Measurements from ENCODE around the gene DCANP1.

DCANP1 gene

GRCh38 chr5:135477613-135478066 is 30.5 kb upstream of the DCANP1 start:
- no peak overlapping the region for H3K4me3 ChIP-seq (ENCODE audit: low read depth, low read length)
- TF ChIP-seq CTCF (IDR thresholded peaks at IDR 0.05; ENCODE audit: low read depth, low read length) = no peak

- TF ChIP-seq CTCF (IDR thresholded peaks at IDR 0.05; ENCODE audit: low read depth, low read length) = no peak
Observed at GRCh38 chr5:135476615-135477581, 29.8 kb upstream of the DCANP1 start.

GRCh38 chr5:135473956-135474670 is 27.0 kb upstream of the DCANP1 start:
- TF ChIP-seq CTCF (IDR thresholded peaks at IDR 0.05; ENCODE audit: low read depth, low read length) = no peak
- no peak overlapping the region for H3K4me3 ChIP-seq (ENCODE audit: low read depth, low read length)

More at GRCh38 chr5:135476615-135477581, 29.8 kb upstream of the DCANP1 start:
- no peak overlapping the region for H3K4me3 ChIP-seq (ENCODE audit: low read depth, low read length)

GRCh38 chr5:135472141-135472540 is 25.0 kb upstream of the DCANP1 start:
- H3K4me3 ChIP-seq (ENCODE audit: low read depth, low read length) = no peak overlapping the region
- TF ChIP-seq CTCF (IDR thresholded peaks at IDR 0.05; ENCODE audit: low read depth, low read length) = no peak

- TF ChIP-seq CTCF (IDR thresholded peaks at IDR 0.05; ENCODE audit: low read depth, low read length) = no peak
Observed at GRCh38 chr5:135471726-135472125, 24.6 kb upstream of the DCANP1 start.

GRCh38 chr5:135469911-135470310 is 22.8 kb upstream of the DCANP1 start:
- no peak for TF ChIP-seq CTCF (IDR thresholded peaks at IDR 0.05; ENCODE audit: low read depth, low read length)
- no peak overlapping the region for H3K4me3 ChIP-seq (ENCODE audit: low read depth, low read length)

More at GRCh38 chr5:135471726-135472125, 24.6 kb upstream of the DCANP1 start:
- no peak overlapping the region for H3K4me3 ChIP-seq (ENCODE audit: low read depth, low read length)
